Measurements from ENCODE around the gene HBA1. TPM values are rescaled to one million over a fixed set of nuclear protein-coding genes. Genes with fewer than 3 reads are reported as not detected.
"Not testable (repeated sequence)": the region's sequence is repeated elsewhere in the genome, so short reads cannot be mapped to it uniquely, and the experiment has no call there.

HBA1 gene
- total RNA-seq, 1 donor from 2014 or later, result not detected

DNA sequence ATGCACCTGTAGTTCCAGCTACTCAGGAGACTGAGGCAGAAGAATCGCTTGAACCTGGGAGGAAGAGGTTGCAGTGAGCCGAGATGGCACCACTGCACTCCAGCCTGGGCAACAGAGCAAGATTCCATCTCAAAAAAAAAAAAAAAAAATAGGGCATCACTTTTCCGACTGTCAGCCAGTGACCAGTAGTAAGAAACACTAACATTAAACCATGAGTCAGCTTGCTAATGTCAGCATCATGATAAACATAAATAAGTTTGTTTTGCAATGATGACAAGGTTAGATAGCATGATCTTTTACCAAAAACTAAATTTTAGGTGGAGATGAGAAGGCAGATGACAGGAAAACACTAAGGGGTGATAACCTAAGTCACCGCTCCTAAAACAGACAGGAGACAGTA is 32.9 kb downstream of the HBA1 start:
- intact Hi-C loops (cut with micrococcal nuclease); DNase-seq (ENCODE audit: low spot score); H3K27me3 Mint-ChIP-seq (ENCODE audit: insufficient read depth); H3K4me1 Mint-ChIP-seq (ENCODE audit: low read depth); H3K9me3 Mint-ChIP-seq; H3K4me3 Mint-ChIP-seq: not testable (repeated sequence)
- Mint-ChIP-seq H3K27ac (peak overlapping the region; percentile 40), H3K36me3 (ENCODE audit: low read depth) (peaks cover 28% of the 10 kb centered on the region)

DNA sequence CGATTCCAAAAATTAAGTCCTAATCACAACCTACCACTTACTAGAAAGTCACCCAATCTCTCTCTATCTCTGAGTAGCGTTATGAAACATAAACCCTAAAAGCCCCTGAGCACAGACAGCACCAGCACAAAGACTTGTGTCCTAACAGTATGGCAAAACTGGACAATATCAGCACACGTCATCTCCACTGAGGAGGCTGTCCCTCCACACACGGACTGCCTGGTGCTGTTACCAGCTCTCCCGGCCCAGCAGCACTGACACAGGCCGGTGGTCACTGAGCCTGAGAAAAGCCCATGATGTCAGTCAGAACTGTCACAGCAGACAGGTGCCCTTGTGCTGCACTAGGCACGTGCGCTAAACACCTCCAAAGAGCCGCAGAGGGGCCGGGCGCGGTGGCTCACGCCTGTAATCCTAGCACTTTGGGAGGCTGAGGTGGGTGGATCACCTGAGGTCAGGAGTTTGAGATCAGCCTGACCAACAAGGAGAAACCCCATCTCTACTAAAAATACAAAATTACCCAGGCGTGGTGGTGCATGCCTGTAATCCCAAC is 35.2 kb downstream of the HBA1 start:
- intact Hi-C loops (cut with micrococcal nuclease); H3K27me3 Mint-ChIP-seq (ENCODE audit: insufficient read depth); DNase-seq (ENCODE audit: low spot score); H3K4me1 Mint-ChIP-seq (ENCODE audit: low read depth); H3K4me3 Mint-ChIP-seq; H3K9me3 Mint-ChIP-seq; H3K27ac Mint-ChIP-seq: not testable (repeated sequence)
- peaks cover 24% of the 10 kb centered on the region for H3K36me3 Mint-ChIP-seq (ENCODE audit: low read depth)

DNA sequence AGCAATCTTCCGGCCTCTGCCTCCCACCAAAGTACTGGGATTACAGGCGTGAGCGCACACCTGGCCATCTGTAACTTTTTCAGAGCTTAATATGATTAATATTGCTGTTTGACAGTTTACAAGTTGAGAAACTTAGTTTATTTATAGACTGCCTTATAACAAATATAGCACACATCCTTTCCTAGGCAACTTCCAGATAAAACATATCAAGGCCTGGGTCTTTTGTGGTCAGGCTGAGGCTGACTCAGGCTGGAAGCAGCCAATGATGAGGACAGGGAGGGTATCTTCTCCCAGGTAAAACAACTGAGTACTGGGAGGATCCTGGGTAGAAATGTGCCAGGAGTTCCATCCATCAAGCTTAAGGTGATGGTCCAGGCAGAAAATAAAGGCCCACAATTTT is 36.5 kb downstream of the HBA1 start:
- Mint-ChIP-seq H3K4me3 (no peak overlapping the region), H3K27me3 (ENCODE audit: insufficient read depth) (no peaks in the 10 kb centered on the region), H3K36me3 (ENCODE audit: low read depth) (peaks cover 23% of the 10 kb centered on the region), H3K27ac (no peak overlapping the region), H3K4me1 (ENCODE audit: low read depth) (no peaks in the 10 kb centered on the region), H3K9me3 (no peaks in the 10 kb centered on the region)
- DNase-seq (ENCODE audit: low spot score), result no peak
- intact Hi-C loops (cut with micrococcal nuclease), result no loop called here

DNA sequence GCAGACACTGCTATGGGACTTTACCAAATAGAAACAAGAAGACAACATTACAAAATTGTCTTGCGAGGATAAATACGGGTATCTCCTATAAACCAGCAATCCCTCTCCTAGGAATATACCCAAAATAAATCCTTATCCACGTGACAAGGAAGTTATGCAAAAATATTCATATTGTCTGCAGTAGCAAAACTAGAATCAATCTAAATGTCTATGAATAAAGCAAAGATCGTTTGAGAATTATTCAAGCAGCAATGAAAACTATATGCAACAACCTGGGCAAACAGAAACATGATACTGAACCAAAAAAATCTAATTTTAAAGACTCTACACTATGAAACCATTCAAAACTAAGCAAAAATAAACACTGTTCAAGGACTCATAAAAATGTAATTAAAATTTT is 43.5 kb downstream of the HBA1 start:
- Mint-ChIP-seq H3K27me3 (ENCODE audit: insufficient read depth) (no peaks in the 10 kb centered on the region), H3K4me1 (ENCODE audit: low read depth) (peaks cover 8% of the 10 kb centered on the region), H3K36me3 (ENCODE audit: low read depth) (peaks cover 25% of the 10 kb centered on the region), H3K9me3 (no peaks in the 10 kb centered on the region), H3K27ac (no peak overlapping the region), H3K4me3 (no peak overlapping the region)
- intact Hi-C loops (cut with micrococcal nuclease), result no loop called here
- no peak for DNase-seq (ENCODE audit: low spot score)

Other genes starting within 250 kb of the HBA1 start
- gene POLR3K, start 123.1 kb upstream of the HBA1 start, total RNA-seq, result 90.6 and 91.3 TPM in 2 replicates
- 98.9 and 101 TPM in 2 replicates for gene SNRNP25, start 122.9 kb upstream of the HBA1 start, total RNA-seq
- 0.52 and 0.96 TPM in 2 replicates for gene RHBDF1, start 104.0 kb upstream of the HBA1 start, total RNA-seq
- gene MPG, start 98.5 kb upstream of the HBA1 start, total RNA-seq, result 73.9 and 77.5 TPM in 2 replicates
- gene NPRL3, start 38.0 kb upstream of the HBA1 start, total RNA-seq, result 51.5 and 51.8 TPM in 2 replicates
- not detected in 2 replicates for gene HBZ, start 24.0 kb upstream of the HBA1 start, total RNA-seq
- gene HBM, start 10.7 kb upstream of the HBA1 start, total RNA-seq, result not detected in 2 replicates
- gene HBA2, start 3.8 kb upstream of the HBA1 start, total RNA-seq, result 0.57 and 0.59 TPM in 2 replicates
- gene HBQ1, start 3.8 kb downstream of the HBA1 start, total RNA-seq, result 0.54 and 0.88 TPM in 2 replicates
- gene LUC7L, start 52.8 kb downstream of the HBA1 start, total RNA-seq, result 77.7 and 83.0 TPM in 2 replicates
- 18.0 and 21.2 TPM in 2 replicates for gene FAM234A, start 58.1 kb downstream of the HBA1 start, total RNA-seq
- 0.18 and 0.29 TPM in 2 replicates for gene RGS11, start 99.3 kb downstream of the HBA1 start, total RNA-seq
- not detected in 2 replicates for gene ARHGDIG, start 103.9 kb downstream of the HBA1 start, total RNA-seq
- not detected in 2 replicates for gene PDIA2, start 106.5 kb downstream of the HBA1 start, total RNA-seq
- 28.1 and 30.3 TPM in 2 replicates for gene AXIN1, start 176.0 kb downstream of the HBA1 start, total RNA-seq
- gene MRPL28, start 193.9 kb downstream of the HBA1 start, total RNA-seq, result 110 and 115 TPM in 2 replicates
- gene PGAP6, start 205.3 kb downstream of the HBA1 start, total RNA-seq, result 35.7 and 36.3 TPM in 2 replicates
- 57.2 and 58.7 TPM in 2 replicates for gene NME4, start 220.5 kb downstream of the HBA1 start, total RNA-seq
- gene DECR2, start 225.2 kb downstream of the HBA1 start, total RNA-seq, result 18.0 and 20.1 TPM in 2 replicates
- gene RAB11FIP3, start 249.0 kb downstream of the HBA1 start, total RNA-seq, result 41.4 and 47.5 TPM in 2 replicates

Data from activated T-helper 1 cell treated with anti-CD3 and anti-CD28 coated beads, Interleukin-12 subunit alpha, Interleukin-12 subunit beta, Interleukin-2, Interleukin-4 antibody, amounts not matched to agents 30 ng/mL and 10 ng/mL and 1 ng/mL, durations not matched to agents 14 hours and 24 hours and 36 hours (primary cell).